ENCODE data around the gene EPHB1. TPM values are rescaled to one million over a fixed set of nuclear protein-coding genes. Genes with fewer than 3 reads are reported as not detected.

EPHB1 gene
- total RNA-seq, 4 donors from 2014 or later: 0.82 to 2.2 (median 1.2) TPM

- Histone ChIP-seq H3K27ac (peak overlapping the region in 1 of 4 donors; percentile 75), H3K4me3 (no peak overlapping the region), H3K9me3 (no peaks in the 10 kb centered on the region), H3K4me1 (peaks cover 0 to 18% (median 13%) of the 10 kb centered on the region in 4 donors), H3K36me3 (no peaks in the 10 kb centered on the region), H3K27me3 (peaks cover 32% of the 10 kb centered on the region)
- TF ChIP-seq POLR2A (IDR thresholded peaks at IDR 0.05) (no peak), EP300 (IDR thresholded peaks at IDR 0.05; ENCODE audit: low read depth) (no peak), POLR2AphosphoS5 (IDR thresholded peaks at IDR 0.05) (no peak), CTCF (IDR thresholded peaks at IDR 0.05) (no peak)
- in situ Hi-C loops (cut with MboI; ENCODE audit: low pct_ligation_motif_present in 1 of 4, low pct_unique_long_range_greater_than_20kb in 1 of 4, low sequenced_read_pairs in 3 of 4): loop anchor here (25.0 kb wide), 3 partner anchors 689 to 1089 kb away; no protein-coding TSS in a partner anchor
- intact Hi-C loops (cut with DNase I; ENCODE audit: low total_unique reads): loop anchor here (10.0 kb wide), 2 partner anchors 706 to 1096 kb away; no protein-coding TSS in a partner anchor
- 0 to 68% methylated on average over 1 to 9 of the region's 9 CpGs for WGBS, 2 donors (ENCODE audit: low coverage in 1 of 2)
- DNase-seq: no peak
Measured at GRCh38 chr3:134798681-134799311, 3.7 kb downstream of the EPHB1 start.

- H3K36me3 ChIP-seq: no peaks in the 10 kb centered on the region
- WGBS, 2 donors (ENCODE audit: low coverage in 1 of 2): 57 to 69% methylated on average over 2 to 6 of the region's 6 CpGs
- in situ Hi-C loops (cut with MboI; ENCODE audit: low pct_ligation_motif_present in 1 of 4, low pct_unique_long_range_greater_than_20kb in 1 of 4, low sequenced_read_pairs in 3 of 4) (loop anchor here (25.0 kb wide), 3 partner anchors 688 to 1088 kb away; no protein-coding TSS in a partner anchor), intact Hi-C loops (cut with DNase I; ENCODE audit: low total_unique reads) (loop anchor here (10.0 kb wide), 2 partner anchors 705 to 1095 kb away; no protein-coding TSS in a partner anchor)
- H3K4me3 ChIP-seq: no peak overlapping the region
- no peak for DNase-seq
- no peak for TF ChIP-seq POLR2AphosphoS5 (IDR thresholded peaks at IDR 0.05)
- no peak for TF ChIP-seq CTCF (IDR thresholded peaks at IDR 0.05)
- no peak for TF ChIP-seq EP300 (IDR thresholded peaks at IDR 0.05; ENCODE audit: low read depth)
- TF ChIP-seq POLR2A (IDR thresholded peaks at IDR 0.05): no peak
- H3K27ac ChIP-seq: peak overlapping the region in 1 of 4 donors; percentile 75
- peaks cover 32% of the 10 kb centered on the region for H3K27me3 ChIP-seq
- H3K9me3 ChIP-seq: no peaks in the 10 kb centered on the region
- H3K4me1 ChIP-seq: peaks cover 0 to 19% (median 13%) of the 10 kb centered on the region in 4 donors
Measured at GRCh38 chr3:134799393-134799792, 4.3 kb downstream of the EPHB1 start.

GRCh38 chr3:134801204-134801958 is 6.3 kb downstream of the EPHB1 start:
- no peaks in the 10 kb centered on the region for H3K36me3 ChIP-seq
- in situ Hi-C loops (cut with MboI; ENCODE audit: low pct_ligation_motif_present in 1 of 4, low pct_unique_long_range_greater_than_20kb in 1 of 4, low sequenced_read_pairs in 3 of 4) (no loop called here), intact Hi-C loops (cut with DNase I; ENCODE audit: low total_unique reads) (no loop called here)
- no peak for DNase-seq
- H3K9me3 ChIP-seq: no peaks in the 10 kb centered on the region
- 94% methylated on average over 6 of the region's 6 CpGs for WGBS, 2 donors (ENCODE audit: low coverage in 1 of 2)
- TF ChIP-seq CTCF (IDR thresholded peaks at IDR 0.05): no peak
- no peak for TF ChIP-seq EP300 (IDR thresholded peaks at IDR 0.05; ENCODE audit: low read depth)
- TF ChIP-seq POLR2A (IDR thresholded peaks at IDR 0.05): no peak
- no peak for TF ChIP-seq POLR2AphosphoS5 (IDR thresholded peaks at IDR 0.05)
- H3K4me3 ChIP-seq: no peak overlapping the region
- peaks cover 0 to 11% (median 1%) of the 10 kb centered on the region in 4 donors for H3K4me1 ChIP-seq
- no peak overlapping the region for H3K27ac ChIP-seq
- peaks cover 19% of the 10 kb centered on the region for H3K27me3 ChIP-seq

GRCh38 chr3:134802428-134803050 is 7.5 kb downstream of the EPHB1 start:
- TF ChIP-seq CTCF (IDR thresholded peaks at IDR 0.05) (no peak), POLR2AphosphoS5 (IDR thresholded peaks at IDR 0.05) (no peak), POLR2A (IDR thresholded peaks at IDR 0.05) (no peak), EP300 (IDR thresholded peaks at IDR 0.05; ENCODE audit: low read depth) (no peak)
- Histone ChIP-seq H3K36me3 (no peaks in the 10 kb centered on the region), H3K4me1 (peaks cover 0 to 5% (median 0%) of the 10 kb centered on the region in 4 donors), H3K4me3 (no peak overlapping the region), H3K27ac (no peak overlapping the region), H3K9me3 (no peaks in the 10 kb centered on the region), H3K27me3 (peaks cover 7% of the 10 kb centered on the region)
- 40 to 79% methylated on average over 1 to 2 of the region's 2 CpGs for WGBS, 2 donors (ENCODE audit: low coverage in 1 of 2)
- in situ Hi-C loops (cut with MboI; ENCODE audit: low pct_ligation_motif_present in 1 of 4, low pct_unique_long_range_greater_than_20kb in 1 of 4, low sequenced_read_pairs in 3 of 4) (no loop called here), intact Hi-C loops (cut with DNase I; ENCODE audit: low total_unique reads) (no loop called here)
- no peak for DNase-seq

All from transverse colon (tissue), 4 donors.